ENCODE results near the gene FAM228A.

FAM228A gene

DNA sequence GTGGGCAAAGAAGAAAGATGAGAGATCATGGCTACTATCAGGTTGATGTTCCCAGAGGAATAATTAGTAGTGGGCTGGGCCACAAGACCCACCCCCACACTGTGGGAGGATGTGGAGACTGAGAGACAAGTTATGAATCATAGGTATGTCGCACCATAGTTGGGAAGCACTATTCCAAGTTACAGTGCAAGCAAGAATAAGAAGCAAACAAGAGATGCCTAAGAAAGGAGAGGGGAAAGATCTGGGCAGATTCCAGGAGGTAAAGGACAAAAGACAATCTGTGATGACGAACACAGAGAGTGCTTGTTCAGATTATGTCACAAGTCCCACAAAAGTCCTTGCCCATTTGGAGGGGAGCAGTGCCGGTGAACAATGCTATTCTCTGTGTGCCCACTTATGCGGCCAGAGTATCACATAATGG is 56.6 kb downstream of the FAM228A start:
- no peak for DNase-seq

DNA sequence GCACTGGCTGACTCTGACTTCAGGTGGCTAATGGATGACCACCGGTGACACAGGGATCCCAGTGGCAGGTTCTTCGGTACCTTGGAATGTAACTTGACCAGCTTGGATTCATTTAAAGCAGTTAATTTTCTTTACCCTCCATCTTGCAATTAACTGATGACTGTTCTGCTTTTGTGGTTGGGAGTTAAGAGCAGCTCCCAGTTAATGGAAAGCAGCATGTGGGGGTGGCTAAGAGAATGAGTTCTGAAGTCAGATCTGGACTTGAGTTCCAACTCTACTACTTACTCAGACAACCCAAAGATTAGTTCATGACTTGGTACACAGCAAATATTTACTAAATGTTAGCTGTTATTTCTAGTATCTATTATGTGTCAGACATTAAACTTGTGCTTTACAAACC is 58.5 kb downstream of the FAM228A start:
- DNase-seq: no peak

DNA sequence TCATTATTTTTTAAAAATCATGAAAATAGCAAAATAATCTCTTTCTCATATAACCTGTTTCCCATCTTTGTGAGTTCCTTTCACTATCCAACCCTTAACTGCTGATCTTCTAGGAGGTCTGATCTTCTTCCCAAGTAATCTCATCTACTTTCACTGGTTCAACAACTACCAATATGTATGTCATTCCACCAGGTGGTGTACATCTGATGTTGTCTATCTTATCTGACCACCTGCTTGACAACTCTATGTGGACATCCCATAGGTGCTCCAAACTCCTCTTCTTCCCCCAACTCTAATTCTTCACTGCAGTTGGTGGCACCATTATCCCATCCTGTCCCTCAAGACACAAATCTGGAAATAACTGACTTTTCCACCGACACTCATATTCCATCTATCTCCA is 62.5 kb downstream of the FAM228A start:
- DNase-seq: no peak

DNA sequence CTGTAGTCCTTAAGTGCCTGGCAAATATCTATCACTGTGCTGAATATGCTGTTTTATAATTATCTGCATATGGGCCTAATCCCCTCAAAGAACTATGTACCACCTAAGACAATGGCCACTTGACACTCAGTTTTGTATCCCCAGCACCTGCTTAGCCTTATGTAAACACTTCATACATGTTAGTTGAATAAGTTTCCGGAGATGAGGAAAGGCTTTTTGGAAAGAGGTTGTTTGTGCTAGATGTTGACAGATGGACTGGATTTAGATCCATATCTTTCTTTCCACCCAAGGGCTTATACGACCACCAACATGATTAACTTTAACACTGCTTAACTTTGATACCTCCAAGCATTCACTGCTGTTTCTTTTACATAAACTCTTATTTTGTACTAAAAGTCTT is 63.3 kb downstream of the FAM228A start:
- no peak for DNase-seq

DNA sequence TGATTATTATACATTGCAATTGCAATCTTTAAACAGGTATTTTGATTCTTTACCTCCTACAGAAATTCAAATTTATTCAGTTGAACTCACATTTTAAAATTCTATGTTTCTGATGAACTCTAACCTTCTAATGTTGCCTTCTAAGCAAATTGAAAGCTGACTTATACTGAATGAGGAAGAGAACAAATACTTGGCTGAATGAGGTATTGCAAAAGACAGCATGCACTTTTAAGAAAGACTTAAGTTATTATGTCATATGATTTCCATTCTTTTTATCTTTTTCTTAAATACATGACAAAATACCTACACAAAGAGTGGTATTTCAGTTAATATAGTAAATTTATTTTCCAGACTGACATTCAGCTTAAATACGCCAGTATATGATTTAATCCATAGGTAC is 64.7 kb downstream of the FAM228A start:
- DNase-seq: no peak
